Endothelial cell of umbilical vein (primary cell): ENCODE measurements around the gene ARRDC2. TPM values are rescaled to one million over a fixed set of nuclear protein-coding genes. Genes with fewer than 3 reads are reported as not detected.

Source experiments
- BruUV-seq: library from RNA; stranded (reverse); fragments of 400-500 nt; replicated peaks from 2 replicates; lab custom pipeline; 2021; lab: Mats Ljungman, UMichigan
- CTCF ChIA-PET: fragments of 300-600, 350-600 bp; sonication (Branson Sonifier 250); formaldehyde crosslinking; loops from one replicate; lab custom pipeline; 2021; ENCODE audit warnings: antibody characterized with exemption, inconsistent platforms; lab: Charles Lee
- POLR2A ChIA-PET: fragments of 300-600, 350-600 bp; sonication (Branson Sonifier 250); formaldehyde crosslinking; loops from one replicate; lab custom pipeline; 2021; ENCODE audit warnings: antibody characterized with exemption, inconsistent platforms; lab: Charles Lee
- DNase-seq: peaks from one replicate; pipeline ENCODE4 v3.0.0-alpha.2; 2011; ENCODE audit warnings: low read depth, low spot score
- FAIRE-seq: peaks from 2 replicates; lab custom pipeline; 2011; peaks lifted over from hg19 to GRCh38; lab: Jason Lieb, UNC
- H2AFZ ChIP-seq: 2 replicates; pipeline ENCODE4 v1.6.0; 2012; ENCODE audit warnings: low read depth, low read length, control low read depth, inconsistent platforms
- H3K27ac ChIP-seq: 2 replicates; pipeline ENCODE4 v1.5.1; 2011; ENCODE audit warnings: low read depth, mild to moderate bottlenecking, control low read depth, low read length, moderate library complexity; ENCODE audit not compliant: insufficient read depth
- H3K27me3 ChIP-seq, 2 experiments: 2 replicates each; pipeline versions ENCODE4 v1.6.0 to v1.6.1; 2011; ENCODE audit warnings: low read length in 2 of 2, mixed read lengths in 1 of 2; ENCODE audit not compliant: control insufficient read depth in 2 of 2, insufficient read depth in 2 of 2
- H3K36me3 ChIP-seq, 2 experiments: 2 replicates in 1 of 2; 3 replicates in 1 of 2; pipeline ENCODE4 v1.5.1; 2011; ENCODE audit warnings: low read length in 2 of 2, mild to moderate bottlenecking in 1 of 2, moderate library complexity in 1 of 2; ENCODE audit not compliant: control insufficient read depth in 2 of 2, insufficient read depth in 2 of 2; ENCODE audit errors: extremely low read depth in 1 of 2
- H3K4me1 ChIP-seq: 3 replicates; pipeline ENCODE4 v1.5.1; 2011; ENCODE audit warnings: mild to moderate bottlenecking, low read length; ENCODE audit not compliant: control insufficient read depth, insufficient read depth; ENCODE audit errors: extremely low read depth
- H3K4me2 ChIP-seq: 2 replicates; pipeline ENCODE4 v1.6.1; 2011; ENCODE audit warnings: low read length, control low read depth, mixed read lengths; ENCODE audit not compliant: insufficient read depth
- H3K4me3 ChIP-seq, 3 experiments: fragments of 200-600 bp in 1 of 3; sonication (generic), shearing (Covaris generic) in 1 of 3; replicated peaks in 1 of 3; 2 replicates each; pipeline ENCODE4 v1.5.1; 2011 to 2016; ENCODE audit warnings: control low read depth in 3 of 3, low read length in 3 of 3, mild to moderate bottlenecking in 2 of 3, inconsistent platforms in 1 of 3, low read depth in 1 of 3, moderate library complexity in 1 of 3; ENCODE audit not compliant: insufficient read depth in 1 of 3
- H3K79me2 ChIP-seq: 2 replicates; pipeline ENCODE4 v1.6.0; 2012; ENCODE audit warnings: low read length, inconsistent platforms; ENCODE audit not compliant: control insufficient read depth, insufficient read depth
- H3K9ac ChIP-seq: replicated peaks from 2 replicates; pipeline ENCODE3; 2011; ENCODE audit warnings: low read length, control low read depth; ENCODE audit not compliant: insufficient read depth; ENCODE audit errors: extremely low read depth
- H3K9me1 ChIP-seq: replicated peaks from 3 replicates; pipeline ENCODE4 v1.6.0; 2011; ENCODE audit warnings: mild to moderate bottlenecking, low read length; ENCODE audit not compliant: control insufficient read depth, insufficient read depth; ENCODE audit errors: extremely low read depth
- H3K9me3 ChIP-seq: replicated peaks from 2 replicates; pipeline ENCODE4 v1.5.1; 2012; ENCODE audit warnings: low read length, inconsistent platforms; ENCODE audit not compliant: control insufficient read depth, insufficient read depth
- H4K20me1 ChIP-seq: replicated peaks from 2 replicates; pipeline ENCODE3; 2011; ENCODE audit warnings: mild to moderate bottlenecking, low read length; ENCODE audit not compliant: control insufficient read depth, insufficient read depth; ENCODE audit errors: extremely low read depth
- EZH2 ChIP-seq: IDR thresholded peaks from 2 replicates; pipeline ENCODE4 v1.6.1; 2012; ENCODE audit warnings: borderline replicate concordance, low read depth, mild to moderate bottlenecking, moderate library complexity, low read length, inconsistent platforms; ENCODE audit not compliant: severe bottlenecking
- MYC ChIP-seq: IDR thresholded peaks from one replicate; pipeline ENCODE4 v1.6.1; 2011; ENCODE audit warnings: mild to moderate bottlenecking, low read depth, low read length
- POLR2A ChIP-seq: IDR thresholded peaks from 2 replicates; pipeline ENCODE4 v1.6.1; 2012; ENCODE audit warnings: low read depth, mild to moderate bottlenecking, control low read depth, low read length
- dilution Hi-C: fragments of 300-500 bp; cut with MboI; formaldehyde crosslinking; loops from one replicate; pipeline ENCODE4 v1.15.0; 2019; ENCODE audit warnings: low sequenced_read_pairs; ENCODE audit not compliant: extremely low pct_ligation_motif_present
- intact Hi-C: fragments of 100-400 bp; cut with micrococcal nuclease; formaldehyde crosslinking; loops from one replicate; pipeline ENCODE4 v1.10.0; 2022
- polyA plus RNA-seq, 4 experiments: library from polyadenylated mRNA; depleted of rRNA in 3 of 4; stranded (reverse) in 3 of 4; unstranded in 1 of 4; fragments of >200 nt; gene quantifications; 2 replicates each; pipeline versions ENCODE4 v1.2.1 to v1.2.3, GENCODE V29; 2011 to 2012; ENCODE audit warnings: missing spikeins in 1 of 4
- total RNA-seq: library from RNA; stranded (reverse); gene quantifications from 2 replicates; pipeline ENCODE4 v1.2.3, GENCODE V29; 2021
- TF ChIP-seq, protein P1 (sequence below): IDR thresholded peaks from 2 replicates; pipeline ENCODE4 v1.6.1; 2011; ENCODE audit not compliant: insufficient read depth, insufficient read length
- TF ChIP-seq, protein P2 (sequence below), 2 donors: IDR thresholded peaks; 1 replicate in 1 of 2; 2 replicates in 1 of 2; pipeline ENCODE4 v1.5.1; 2011; ENCODE audit warnings: low read length in 2 of 2, mild to moderate bottlenecking in 2 of 2, moderate library complexity in 2 of 2, control low read depth in 1 of 2, inconsistent platforms in 1 of 2, low read depth in 1 of 2; ENCODE audit not compliant: insufficient read depth in 1 of 2; ENCODE audit errors: extremely low read depth in 1 of 2

ARRDC2 gene
- total and polyA plus RNA-seq, 2 donors (not counting 3 experiments of a cell fraction or from before 2014, with no cell fraction given): 10.2 to 17.4 TPM

DNA sequence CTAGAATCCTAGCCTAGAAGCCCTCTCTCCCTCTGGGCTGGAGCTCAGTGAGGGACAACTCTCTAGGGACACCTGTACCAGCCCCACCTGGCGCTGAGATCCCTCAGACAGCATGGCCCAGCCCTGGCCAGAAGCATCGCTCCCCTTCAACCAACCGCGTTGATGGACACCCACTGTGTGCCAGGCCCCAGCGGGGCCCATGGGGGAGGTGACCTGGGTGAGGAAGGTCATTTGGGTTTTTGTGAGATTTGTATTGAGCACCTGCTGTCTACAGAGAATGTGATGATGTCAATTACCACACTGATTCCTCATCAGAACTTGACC lies 9.2 kb upstream of the ARRDC2 start:
- no TSS peak for BruUV-seq

More for the DNA sequence above, 9.2 kb upstream of the ARRDC2 start:
- ChIA-PET CTCF (interaction anchor here (1.3 to 6.6 kb wide), 12 partner anchors 29 to 224 kb away, joined by 3 to 203 read pairs (median 8); partner anchors contain the start of genes KCNN1 and RPL18A), POLR2A (no interaction called here)
- no peaks in the 10 kb centered on the region for H4K20me1 ChIP-seq
- TF ChIP-seq, protein P1, sequence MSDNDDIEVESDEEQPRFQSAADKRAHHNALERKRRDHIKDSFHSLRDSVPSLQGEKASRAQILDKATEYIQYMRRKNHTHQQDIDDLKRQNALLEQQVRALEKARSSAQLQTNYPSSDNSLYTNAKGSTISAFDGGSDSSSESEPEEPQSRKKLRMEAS: no peak
- TF ChIP-seq MYC: no peak
- TF ChIP-seq, protein P2, sequence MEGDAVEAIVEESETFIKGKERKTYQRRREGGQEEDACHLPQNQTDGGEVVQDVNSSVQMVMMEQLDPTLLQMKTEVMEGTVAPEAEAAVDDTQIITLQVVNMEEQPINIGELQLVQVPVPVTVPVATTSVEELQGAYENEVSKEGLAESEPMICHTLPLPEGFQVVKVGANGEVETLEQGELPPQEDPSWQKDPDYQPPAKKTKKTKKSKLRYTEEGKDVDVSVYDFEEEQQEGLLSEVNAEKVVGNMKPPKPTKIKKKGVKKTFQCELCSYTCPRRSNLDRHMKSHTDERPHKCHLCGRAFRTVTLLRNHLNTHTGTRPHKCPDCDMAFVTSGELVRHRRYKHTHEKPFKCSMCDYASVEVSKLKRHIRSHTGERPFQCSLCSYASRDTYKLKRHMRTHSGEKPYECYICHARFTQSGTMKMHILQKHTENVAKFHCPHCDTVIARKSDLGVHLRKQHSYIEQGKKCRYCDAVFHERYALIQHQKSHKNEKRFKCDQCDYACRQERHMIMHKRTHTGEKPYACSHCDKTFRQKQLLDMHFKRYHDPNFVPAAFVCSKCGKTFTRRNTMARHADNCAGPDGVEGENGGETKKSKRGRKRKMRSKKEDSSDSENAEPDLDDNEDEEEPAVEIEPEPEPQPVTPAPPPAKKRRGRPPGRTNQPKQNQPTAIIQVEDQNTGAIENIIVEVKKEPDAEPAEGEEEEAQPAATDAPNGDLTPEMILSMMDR (IDR thresholded peaks at IDR 0.05; ENCODE audit: extremely low read depth in 1 of 2, insufficient read depth in 1 of 2, low read depth in 1 of 2, low read length in 2 of 2): no peak
- no peak for TF ChIP-seq POLR2A
- TF ChIP-seq EZH2: no peak
- H3K9ac ChIP-seq: no peak overlapping the region
- no peak for FAIRE-seq
- H2AFZ ChIP-seq: no peak overlapping the region
- no peaks in the 10 kb centered on the region for H3K27me3 ChIP-seq
- H3K4me1 ChIP-seq: peaks cover 15% of the 10 kb centered on the region
- DNase-seq: no peak
- no peak overlapping the region for H3K4me3 ChIP-seq
- H3K9me3 ChIP-seq: no peaks in the 10 kb centered on the region
- H3K4me2 ChIP-seq: no peak overlapping the region
- intact Hi-C loops: no loop called here
- peaks cover 14% of the 10 kb centered on the region for H3K79me2 ChIP-seq
- H3K27ac ChIP-seq: no peak overlapping the region
- H3K36me3 ChIP-seq: no peaks in the 10 kb centered on the region
- H3K9me1 ChIP-seq: no peaks in the 10 kb centered on the region
- dilution Hi-C loops: no loop called here
